Panc1 (cell line): ENCODE results near the gene SMIM1. TPM values are rescaled to one million over a fixed set of nuclear protein-coding genes. Genes with fewer than 3 reads are reported as not detected.
A peak's percentile ranks its signal among the peaks of the same experiment; 100 is the strongest.
"Not testable (repeated sequence)": the region's sequence is repeated elsewhere in the genome, so short reads cannot be mapped to it uniquely, and the experiment has no call there.

ENCODE experiments used
- ATAC-seq: fragments of 200-7000 bp; cut with Tn5 transposase; 2 replicates; pipeline ENCODE4 v1.9.1; 2020; ENCODE audit warnings: mild to moderate bottlenecking, moderate library complexity
- BruUV-seq: library from RNA; stranded (reverse); fragments of 400-500 nt; replicated peaks from 2 replicates; lab custom pipeline; 2021; lab: Mats Ljungman, UMichigan
- CTCF ChIA-PET: fragments of 300-600 bp; sonication (Branson Sonifier 250); formaldehyde crosslinking; loops from one replicate; lab custom pipeline; 2022; ENCODE audit warnings: antibody characterized with exemption; lab: Charles Lee
- POLR2A ChIA-PET: fragments of 300-600 bp; sonication (Branson Sonifier 250); formaldehyde crosslinking; loops from one replicate; lab custom pipeline; 2022; ENCODE audit warnings: antibody characterized with exemption; lab: Charles Lee
- DNase-seq: peaks from one replicate; pipeline ENCODE4 v3.0.0-alpha.2; 2010; ENCODE audit warnings: low read depth, low spot score
- H3K27ac ChIP-seq: 2 replicates; pipeline ENCODE4 v1.5.1; 2011; ENCODE audit warnings: mild to moderate bottlenecking, low read length, inconsistent platforms
- H3K27me3 ChIP-seq: fragments of 200-500 bp; sonication (Bioruptor generic); 2 replicates; pipeline ENCODE4 v1.6.0; 2014; ENCODE audit warnings: low read length, inconsistent platforms; ENCODE audit not compliant: control insufficient read depth, insufficient read depth
- H3K36me3 ChIP-seq: fragments of 200-500 bp; sonication (Bioruptor generic); 2 replicates; pipeline ENCODE4 v1.5.1; 2014; ENCODE audit warnings: inconsistent platforms, mild to moderate bottlenecking, low read length, moderate library complexity; ENCODE audit not compliant: control insufficient read depth, insufficient read depth
- H3K4me1 ChIP-seq: 2 replicates; pipeline ENCODE4 v1.5.1; 2011; ENCODE audit warnings: inconsistent platforms, mild to moderate bottlenecking, low read length, moderate library complexity; ENCODE audit not compliant: control insufficient read depth, insufficient read depth
- H3K4me3 ChIP-seq, 2 experiments: 2 replicates each; pipeline ENCODE4 v1.5.1; 2011 to 2012; ENCODE audit warnings: low read depth in 2 of 2, low read length in 2 of 2, mild to moderate bottlenecking in 2 of 2, inconsistent platforms in 1 of 2, moderate library complexity in 1 of 2
- H3K9me3 ChIP-seq: fragments of 200-500 bp; sonication (Bioruptor generic); 2 replicates; pipeline ENCODE4 v1.5.1; 2014; ENCODE audit warnings: low read depth, mild to moderate bottlenecking, inconsistent platforms, low read length, moderate library complexity; ENCODE audit not compliant: control insufficient read depth, insufficient read depth
- POLR2AphosphoS5 ChIP-seq: IDR thresholded peaks from 2 replicates; pipeline ENCODE4 v1.6.1; 2012; ENCODE audit warnings: mild to moderate bottlenecking, low read depth, low read length, moderate library complexity
- SIN3A ChIP-seq: IDR thresholded peaks from 2 replicates; pipeline ENCODE4 v1.6.1; 2012; ENCODE audit warnings: low read depth, mild to moderate bottlenecking, low read length, moderate library complexity, borderline replicate concordance; ENCODE audit not compliant: insufficient read depth
- TCF7L2 ChIP-seq: IDR thresholded peaks from 2 replicates; pipeline ENCODE4 v1.6.1; 2011; ENCODE audit warnings: mild to moderate bottlenecking, low read depth, low read length, inconsistent platforms
- in situ Hi-C: cut with HindIII; loops from 2 replicates; pipeline ENCODE4 v1.10.0; 2016; ENCODE audit warnings: low sequenced_read_pairs, low pct_unique_long_range_greater_than_20kb
- intact Hi-C: fragments of 100-400 bp; cut with micrococcal nuclease; formaldehyde crosslinking; loops from one replicate; pipeline ENCODE4 v1.10.0; 2022; ENCODE audit not compliant: unreplicated experiment
- total RNA-seq: library from RNA; stranded (reverse); gene quantifications from one replicate; pipeline ENCODE4 v1.2.1, GENCODE V29; 2021; ENCODE audit not compliant: unreplicated experiment
- TF ChIP-seq, protein P1 (sequence below), 2 experiments: IDR thresholded peaks; 2 replicates each; pipeline ENCODE4 v1.6.1; 2011 to 2012; ENCODE audit warnings: low read depth in 2 of 2, control low read depth in 1 of 2, low read length in 1 of 2, mild to moderate bottlenecking in 1 of 2, moderate library complexity in 1 of 2; ENCODE audit not compliant: insufficient read depth in 1 of 2
- TF ChIP-seq, protein P2 (sequence below): fragments of 450-650 bp; IDR thresholded peaks from 2 replicates; pipeline ENCODE4 v1.5.1; 2017; ENCODE audit warnings: mild to moderate bottlenecking

SMIM1 gene
- total RNA-seq, 1 experiment from 2014 or later: 35.5 TPM

DNA sequence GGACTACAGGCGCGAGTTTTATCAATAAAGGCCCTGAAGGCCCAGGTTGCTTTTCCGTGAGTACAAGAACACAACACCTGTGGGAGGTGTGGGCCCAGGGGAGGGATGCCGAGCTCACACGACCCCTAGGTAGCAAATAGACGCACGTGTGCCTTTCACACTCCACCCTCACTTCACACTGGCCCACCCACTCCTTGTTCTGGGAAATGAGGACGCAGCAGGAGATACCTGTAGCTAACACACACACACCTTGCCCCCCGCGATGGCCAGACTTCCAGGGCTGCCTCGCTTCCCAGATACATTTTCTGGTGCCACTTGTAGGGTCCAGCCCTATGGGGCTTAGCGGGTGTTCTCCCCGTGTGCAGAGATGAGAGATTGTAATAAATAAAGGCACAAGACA lies 24.6 kb upstream of the SMIM1 start:
- POLR2A ChIA-PET: no interaction called here
- Histone ChIP-seq H3K9me3 (no peaks in the 10 kb centered on the region), H3K36me3 (no peaks in the 10 kb centered on the region), H3K4me1 (peaks cover 8% of the 10 kb centered on the region), H3K27ac (peak overlapping the region; percentile 8; the same call in 1 of the 2 replicates), H3K4me3 (peak overlapping the region; percentile 68 to 77), H3K27me3 (no peaks in the 10 kb centered on the region)
- DNase-seq (no peak), ATAC-seq (no peak)
- CTCF ChIA-PET: no interaction called here
- in situ Hi-C loops (no loop called here), intact Hi-C loops (no loop called here)
- no peak for TF ChIP-seq SIN3A
- TF ChIP-seq, protein P1, sequence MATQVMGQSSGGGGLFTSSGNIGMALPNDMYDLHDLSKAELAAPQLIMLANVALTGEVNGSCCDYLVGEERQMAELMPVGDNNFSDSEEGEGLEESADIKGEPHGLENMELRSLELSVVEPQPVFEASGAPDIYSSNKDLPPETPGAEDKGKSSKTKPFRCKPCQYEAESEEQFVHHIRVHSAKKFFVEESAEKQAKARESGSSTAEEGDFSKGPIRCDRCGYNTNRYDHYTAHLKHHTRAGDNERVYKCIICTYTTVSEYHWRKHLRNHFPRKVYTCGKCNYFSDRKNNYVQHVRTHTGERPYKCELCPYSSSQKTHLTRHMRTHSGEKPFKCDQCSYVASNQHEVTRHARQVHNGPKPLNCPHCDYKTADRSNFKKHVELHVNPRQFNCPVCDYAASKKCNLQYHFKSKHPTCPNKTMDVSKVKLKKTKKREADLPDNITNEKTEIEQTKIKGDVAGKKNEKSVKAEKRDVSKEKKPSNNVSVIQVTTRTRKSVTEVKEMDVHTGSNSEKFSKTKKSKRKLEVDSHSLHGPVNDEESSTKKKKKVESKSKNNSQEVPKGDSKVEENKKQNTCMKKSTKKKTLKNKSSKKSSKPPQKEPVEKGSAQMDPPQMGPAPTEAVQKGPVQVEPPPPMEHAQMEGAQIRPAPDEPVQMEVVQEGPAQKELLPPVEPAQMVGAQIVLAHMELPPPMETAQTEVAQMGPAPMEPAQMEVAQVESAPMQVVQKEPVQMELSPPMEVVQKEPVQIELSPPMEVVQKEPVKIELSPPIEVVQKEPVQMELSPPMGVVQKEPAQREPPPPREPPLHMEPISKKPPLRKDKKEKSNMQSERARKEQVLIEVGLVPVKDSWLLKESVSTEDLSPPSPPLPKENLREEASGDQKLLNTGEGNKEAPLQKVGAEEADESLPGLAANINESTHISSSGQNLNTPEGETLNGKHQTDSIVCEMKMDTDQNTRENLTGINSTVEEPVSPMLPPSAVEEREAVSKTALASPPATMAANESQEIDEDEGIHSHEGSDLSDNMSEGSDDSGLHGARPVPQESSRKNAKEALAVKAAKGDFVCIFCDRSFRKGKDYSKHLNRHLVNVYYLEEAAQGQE (IDR thresholded peaks at IDR 0.05; ENCODE audit: insufficient read depth in 1 of 2, low read depth in 2 of 2, low read length in 1 of 2): no peak
- TF ChIP-seq POLR2AphosphoS5: no peak
- no peak for TF ChIP-seq TCF7L2
- TF ChIP-seq, protein P2, sequence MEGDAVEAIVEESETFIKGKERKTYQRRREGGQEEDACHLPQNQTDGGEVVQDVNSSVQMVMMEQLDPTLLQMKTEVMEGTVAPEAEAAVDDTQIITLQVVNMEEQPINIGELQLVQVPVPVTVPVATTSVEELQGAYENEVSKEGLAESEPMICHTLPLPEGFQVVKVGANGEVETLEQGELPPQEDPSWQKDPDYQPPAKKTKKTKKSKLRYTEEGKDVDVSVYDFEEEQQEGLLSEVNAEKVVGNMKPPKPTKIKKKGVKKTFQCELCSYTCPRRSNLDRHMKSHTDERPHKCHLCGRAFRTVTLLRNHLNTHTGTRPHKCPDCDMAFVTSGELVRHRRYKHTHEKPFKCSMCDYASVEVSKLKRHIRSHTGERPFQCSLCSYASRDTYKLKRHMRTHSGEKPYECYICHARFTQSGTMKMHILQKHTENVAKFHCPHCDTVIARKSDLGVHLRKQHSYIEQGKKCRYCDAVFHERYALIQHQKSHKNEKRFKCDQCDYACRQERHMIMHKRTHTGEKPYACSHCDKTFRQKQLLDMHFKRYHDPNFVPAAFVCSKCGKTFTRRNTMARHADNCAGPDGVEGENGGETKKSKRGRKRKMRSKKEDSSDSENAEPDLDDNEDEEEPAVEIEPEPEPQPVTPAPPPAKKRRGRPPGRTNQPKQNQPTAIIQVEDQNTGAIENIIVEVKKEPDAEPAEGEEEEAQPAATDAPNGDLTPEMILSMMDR: no peak
- BruUV-seq: no TSS peak

- H3K27ac ChIP-seq, CTCF ChIA-PET, H3K4me1 ChIP-seq, H3K27me3 ChIP-seq, POLR2A ChIA-PET, H3K36me3 ChIP-seq, BruUV-seq, intact Hi-C loops, in situ Hi-C loops, H3K9me3 ChIP-seq, ATAC-seq, DNase-seq: not testable (repeated sequence)
- peak overlapping the region in 1 of 2 experiments; percentile 68; a peak in 1 of 4 replicates for H3K4me3 ChIP-seq
Observed at GRCh38 chr1:3748316-3748900, 24.1 kb upstream of the SMIM1 start.

DNA sequence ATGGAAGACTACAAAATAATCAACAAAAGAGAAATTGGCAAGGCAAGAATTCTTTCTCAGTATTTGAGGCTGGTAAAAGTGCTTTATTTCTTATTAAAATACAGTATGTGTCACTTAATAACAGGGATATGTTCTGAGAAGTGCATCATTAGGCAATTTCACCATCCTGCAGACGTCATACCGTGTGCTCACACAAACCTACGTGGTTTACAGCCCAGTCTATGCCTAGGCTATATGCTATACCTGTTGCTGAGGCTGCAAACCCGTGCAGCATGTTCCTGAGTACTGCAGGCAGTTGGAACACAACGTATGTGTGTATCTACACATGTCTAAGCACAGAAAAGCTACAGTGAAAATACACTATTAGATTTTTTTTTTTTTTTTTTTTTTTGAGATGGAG lies 23.0 kb upstream of the SMIM1 start:
- POLR2A ChIA-PET: no interaction called here
- Histone ChIP-seq H3K27ac (no peak overlapping the region), H3K4me3 (no peak overlapping the region), H3K27me3 (no peaks in the 10 kb centered on the region), H3K36me3 (no peaks in the 10 kb centered on the region), H3K9me3 (no peaks in the 10 kb centered on the region), H3K4me1 (peaks cover 8% of the 10 kb centered on the region)
- DNase-seq (no peak), ATAC-seq (no peak)
- intact Hi-C loops: no loop called here
- BruUV-seq: no TSS peak
- TF ChIP-seq TCF7L2 (no peak), SIN3A (no peak), POLR2AphosphoS5 (no peak)
- TF ChIP-seq, protein P1 (IDR thresholded peaks at IDR 0.05; ENCODE audit: insufficient read depth in 1 of 2, low read depth in 2 of 2, low read length in 1 of 2): no peak
- TF ChIP-seq, protein P2: no peak
- CTCF ChIA-PET: no interaction called here
- in situ Hi-C loops: no loop called here
